ENCODE data around the gene HPS6. TPM values are rescaled to one million over a fixed set of nuclear protein-coding genes. Genes with fewer than 3 reads are reported as not detected.

The HPS6 gene
- total and polyA plus RNA-seq, 9 of the 15 experiments (the other 6 are each of a cell fraction or from before 2014, with no cell fraction given) = 0.45 to 14.0 (median 4.5) TPM

- TF ChIP-seq GABPB1 (CRISPR knock-in tag; IDR thresholded peaks at IDR 0.05) (0 out of 2 replicates have a peak, but pooled peaks have one; percentile 9), E2F1 (CRISPR knock-in tag; IDR thresholded peaks at IDR 0.05) (no peak), CHD7 (IDR thresholded peaks at IDR 0.05; ENCODE audit: low read depth, low read length) (no peak), SMARCA4 (IDR thresholded peaks at IDR 0.05) (0 out of 2 replicates have a peak, but pooled peaks have one; percentile 15), RBBP5 (IDR thresholded peaks at IDR 0.05; ENCODE audit: borderline replicate concordance, insufficient read depth, low read length, poor library complexity, severe bottlenecking) (peak; percentile 22), RBFOX2 (IDR thresholded peaks at IDR 0.05; ENCODE audit: low read depth, low read length) (peak; percentile 44; the same call in 1 of the 2 replicates), ZFX (CRISPR knock-in tag; IDR thresholded peaks at IDR 0.05) (peak; percentile 61), VEZF1 (CRISPR knock-in tag; IDR thresholded peaks at IDR 0.05) (peak; percentile 62)
- TF ChIP-seq, protein P1, sequence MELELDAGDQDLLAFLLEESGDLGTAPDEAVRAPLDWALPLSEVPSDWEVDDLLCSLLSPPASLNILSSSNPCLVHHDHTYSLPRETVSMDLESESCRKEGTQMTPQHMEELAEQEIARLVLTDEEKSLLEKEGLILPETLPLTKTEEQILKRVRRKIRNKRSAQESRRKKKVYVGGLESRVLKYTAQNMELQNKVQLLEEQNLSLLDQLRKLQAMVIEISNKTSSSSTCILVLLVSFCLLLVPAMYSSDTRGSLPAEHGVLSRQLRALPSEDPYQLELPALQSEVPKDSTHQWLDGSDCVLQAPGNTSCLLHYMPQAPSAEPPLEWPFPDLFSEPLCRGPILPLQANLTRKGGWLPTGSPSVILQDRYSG (tag; conservative IDR thresholded peaks at IDR 0.05; ENCODE audit: low read depth) = no peak
These were observed 49.1 kb downstream of the HPS6 start (continued) for GRCh38 chr10:102113956-102114857.

Measured in K562 (cell line).